Ishikawa (cell line): ENCODE results near the gene ADAMTS13.
A peak's percentile ranks its signal among the peaks of the same experiment; 100 is the strongest.

Experiments
- CEBPB ChIP-seq: IDR thresholded peaks from 2 replicates; pipeline ENCODE4 v1.6.1; 2012
- CREB1 ChIP-seq: IDR thresholded peaks from 2 replicates; pipeline ENCODE4 v1.6.1; 2012; ENCODE audit warnings: low read depth
- EGR1 ChIP-seq: IDR thresholded peaks from 2 replicates; pipeline ENCODE4 v1.6.1; 2012
- EP300 ChIP-seq: IDR thresholded peaks from 2 replicates; pipeline ENCODE4 v1.6.1; 2012; ENCODE audit warnings: borderline replicate concordance
- FOXM1 ChIP-seq: IDR thresholded peaks from 2 replicates; pipeline ENCODE4 v1.6.1; 2012; ENCODE audit warnings: low read depth, borderline replicate concordance
- MAX ChIP-seq: IDR thresholded peaks from 2 replicates; pipeline ENCODE4 v1.6.1; 2012
- NFIC ChIP-seq: IDR thresholded peaks from 2 replicates; pipeline ENCODE4 v1.6.1; 2012
- RAD21 ChIP-seq: IDR thresholded peaks from 2 replicates; pipeline ENCODE4 v1.6.1; 2012; ENCODE audit warnings: low read depth
- REST ChIP-seq: IDR thresholded peaks from 2 replicates; pipeline ENCODE4 v1.6.1; 2012; ENCODE audit warnings: low read depth, mild to moderate bottlenecking
- TAF1 ChIP-seq: IDR thresholded peaks from 2 replicates; pipeline ENCODE4 v1.6.1; 2012; ENCODE audit warnings: low read depth, mild to moderate bottlenecking
- TEAD4 ChIP-seq: IDR thresholded peaks from 2 replicates; pipeline ENCODE4 v1.6.1; 2012
- USF1 ChIP-seq: IDR thresholded peaks from 2 replicates; pipeline ENCODE4 v1.6.1; 2012
- YY1 ChIP-seq: IDR thresholded peaks from 2 replicates; pipeline ENCODE4 v1.6.1; 2012; ENCODE audit warnings: low read depth
- ZBTB7A ChIP-seq: IDR thresholded peaks from 2 replicates; pipeline ENCODE4 v1.6.1; 2012; ENCODE audit warnings: low read depth

- TF ChIP-seq TAF1 (no peak), EGR1 (no peak), CREB1 (no peak), REST (no peak), YY1 (no peak), USF1 (no peak), MAX (no peak), CEBPB (no peak), RAD21 (no peak), EP300 (no peak), TEAD4 (no peak), NFIC (peak; percentile 60; the same call in 1 of the 2 replicates), FOXM1 (no peak), ZBTB7A (0 out of 2 replicates have a peak, but pooled peaks have one; percentile 25)
Observed at GRCh38 chr9:133449760-133450159, 27.6 kb downstream of the ADAMTS13 start.
